KMS-11 (cell line): Measurements from ENCODE around the gene CBX8.

ENCODE experiments used
- H2AFZ ChIP-seq: fragments of 200-600 bp; sonication (generic); 2 replicates; pipeline ENCODE4 v1.6.1; 2016; ENCODE audit warnings: antibody characterized with exemption, mixed run types, low read depth
- H3K27ac ChIP-seq: fragments of 200-600 bp; sonication (generic); 2 replicates; pipeline ENCODE4 v1.6.1; 2016; ENCODE audit warnings: mild to moderate bottlenecking, mixed run types
- H3K27me3 ChIP-seq: fragments of 200-600 bp; sonication (generic); 2 replicates; pipeline ENCODE4 v1.6.1; 2017; ENCODE audit warnings: mild to moderate bottlenecking, low read depth, mixed run types, moderate library complexity; ENCODE audit not compliant: insufficient read depth
- H3K36me3 ChIP-seq: fragments of 200-600 bp; sonication (generic); 2 replicates; pipeline ENCODE4 v1.6.1; 2017; ENCODE audit warnings: mild to moderate bottlenecking, mixed run types; ENCODE audit not compliant: insufficient read depth
- H3K4me1 ChIP-seq: fragments of 200-600 bp; sonication (generic); 2 replicates; pipeline ENCODE4 v1.6.1; 2016; ENCODE audit warnings: mild to moderate bottlenecking, low read depth, mixed run types; ENCODE audit not compliant: poor library complexity, severe bottlenecking
- H3K4me2 ChIP-seq: fragments of 200-600 bp; sonication (generic); 2 replicates; pipeline ENCODE4 v1.7.0; 2016; ENCODE audit warnings: mild to moderate bottlenecking, mixed run types
- H3K4me3 ChIP-seq: fragments of 200-600 bp; sonication (generic); IDR thresholded peaks from 2 replicates; pipeline ENCODE4 v1.6.1; 2017; ENCODE audit warnings: low read depth, low read length, mixed read lengths; ENCODE audit not compliant: insufficient read depth
- H3K79me2 ChIP-seq: fragments of 200-600 bp; sonication (generic); 2 replicates; pipeline ENCODE4 v1.6.1; 2016; ENCODE audit warnings: low read depth, mixed run types; ENCODE audit not compliant: insufficient read depth
- H3K9ac ChIP-seq: fragments of 200-600 bp; sonication (generic); 2 replicates; pipeline ENCODE4 v1.6.1; 2016; ENCODE audit warnings: mild to moderate bottlenecking, mixed run types
- H4K20me1 ChIP-seq: fragments of 200-600 bp; sonication (generic); 2 replicates; pipeline ENCODE4 v1.6.1; 2016; ENCODE audit warnings: mild to moderate bottlenecking, mixed run types; ENCODE audit not compliant: insufficient read depth
- TF ChIP-seq, protein P1 (sequence below): fragments of 200-600 bp; sonication (generic); conservative IDR thresholded peaks from 2 replicates; pipeline ENCODE4 v1.6.1; 2017; ENCODE audit warnings: low read depth, mild to moderate bottlenecking, antibody characterized with exemption, low read length, moderate library complexity, mixed read lengths

The CBX8 gene

GRCh38 chr17:79829457-79829856, 32.6 kb upstream of the CBX8 start:
- Histone ChIP-seq H2AFZ (no peak overlapping the region), H3K27ac (no peak overlapping the region), H3K4me3 (no peak overlapping the region), H3K36me3 (no peaks in the 10 kb centered on the region), H3K4me1 (no peaks in the 10 kb centered on the region), H3K27me3 (no peaks in the 10 kb centered on the region), H3K79me2 (no peaks in the 10 kb centered on the region; the same call in 1 of the 2 replicates), H3K9ac (no peak overlapping the region), H3K4me2 (no peak overlapping the region), H4K20me1 (no peaks in the 10 kb centered on the region)
- TF ChIP-seq, protein P1, sequence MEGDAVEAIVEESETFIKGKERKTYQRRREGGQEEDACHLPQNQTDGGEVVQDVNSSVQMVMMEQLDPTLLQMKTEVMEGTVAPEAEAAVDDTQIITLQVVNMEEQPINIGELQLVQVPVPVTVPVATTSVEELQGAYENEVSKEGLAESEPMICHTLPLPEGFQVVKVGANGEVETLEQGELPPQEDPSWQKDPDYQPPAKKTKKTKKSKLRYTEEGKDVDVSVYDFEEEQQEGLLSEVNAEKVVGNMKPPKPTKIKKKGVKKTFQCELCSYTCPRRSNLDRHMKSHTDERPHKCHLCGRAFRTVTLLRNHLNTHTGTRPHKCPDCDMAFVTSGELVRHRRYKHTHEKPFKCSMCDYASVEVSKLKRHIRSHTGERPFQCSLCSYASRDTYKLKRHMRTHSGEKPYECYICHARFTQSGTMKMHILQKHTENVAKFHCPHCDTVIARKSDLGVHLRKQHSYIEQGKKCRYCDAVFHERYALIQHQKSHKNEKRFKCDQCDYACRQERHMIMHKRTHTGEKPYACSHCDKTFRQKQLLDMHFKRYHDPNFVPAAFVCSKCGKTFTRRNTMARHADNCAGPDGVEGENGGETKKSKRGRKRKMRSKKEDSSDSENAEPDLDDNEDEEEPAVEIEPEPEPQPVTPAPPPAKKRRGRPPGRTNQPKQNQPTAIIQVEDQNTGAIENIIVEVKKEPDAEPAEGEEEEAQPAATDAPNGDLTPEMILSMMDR: no peak

DNA sequence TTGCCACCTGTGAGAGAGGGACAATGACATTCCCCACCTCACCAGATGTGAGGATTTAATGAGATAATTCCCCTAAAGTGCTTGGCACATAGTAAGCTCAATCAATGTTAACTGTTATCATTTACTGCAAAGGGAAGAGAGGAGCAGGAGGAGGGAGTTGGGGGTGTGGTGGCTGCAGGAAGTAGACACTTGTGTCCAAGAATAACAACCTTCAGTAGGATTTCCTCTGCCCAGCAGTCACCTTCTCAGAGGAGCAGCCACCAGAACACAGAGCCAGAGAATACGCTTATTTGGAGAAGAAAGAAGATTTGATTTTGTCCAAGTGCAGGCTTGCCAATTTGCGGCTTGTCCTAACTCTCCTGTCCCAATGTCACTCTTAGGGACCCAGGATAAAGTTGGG, 32.1 kb upstream of the CBX8 start:
- Histone ChIP-seq H3K9ac (no peak overlapping the region), H4K20me1 (no peaks in the 10 kb centered on the region), H2AFZ (no peak overlapping the region), H3K4me2 (no peak overlapping the region), H3K27me3 (no peaks in the 10 kb centered on the region), H3K4me1 (no peaks in the 10 kb centered on the region), H3K36me3 (no peaks in the 10 kb centered on the region), H3K27ac (no peak overlapping the region), H3K4me3 (no peak overlapping the region), H3K79me2 (no peaks in the 10 kb centered on the region; the same call in 1 of the 2 replicates)
- TF ChIP-seq, protein P1: no peak

- TF ChIP-seq, protein P1: no peak
- H3K36me3 ChIP-seq: no peaks in the 10 kb centered on the region
- H3K27ac ChIP-seq: no peak overlapping the region
- H3K4me2 ChIP-seq: no peak overlapping the region
- no peaks in the 10 kb centered on the region for H4K20me1 ChIP-seq
- no peak overlapping the region for H3K4me3 ChIP-seq
- H3K27me3 ChIP-seq: no peaks in the 10 kb centered on the region
- no peaks in the 10 kb centered on the region for H3K79me2 ChIP-seq
- H3K4me1 ChIP-seq: no peaks in the 10 kb centered on the region
- no peak overlapping the region for H3K9ac ChIP-seq
- H2AFZ ChIP-seq: no peak overlapping the region
These were observed 30.1 kb upstream of the CBX8 start for GRCh38 chr17:79826841-79827578.

- H3K4me1 ChIP-seq: no peaks in the 10 kb centered on the region
- TF ChIP-seq, protein P1: no peak
- no peak overlapping the region for H3K27ac ChIP-seq
- H3K4me2 ChIP-seq: no peak overlapping the region
- H3K79me2 ChIP-seq: no peaks in the 10 kb centered on the region
- H3K4me3 ChIP-seq: no peak overlapping the region
- no peaks in the 10 kb centered on the region for H4K20me1 ChIP-seq
- H3K27me3 ChIP-seq: peaks cover 3% of the 10 kb centered on the region; the same call in 1 of the 2 replicates
- H3K9ac ChIP-seq: no peak overlapping the region
- no peaks in the 10 kb centered on the region for H3K36me3 ChIP-seq
- no peak overlapping the region for H2AFZ ChIP-seq
These were observed 29.4 kb upstream of the CBX8 start for GRCh38 chr17:79826204-79826680.
